ENCODE results near the gene CXCL11.
A peak's percentile ranks its signal among the peaks of the same experiment; 100 is the strongest.

- TF ChIP-seq, protein P1, sequence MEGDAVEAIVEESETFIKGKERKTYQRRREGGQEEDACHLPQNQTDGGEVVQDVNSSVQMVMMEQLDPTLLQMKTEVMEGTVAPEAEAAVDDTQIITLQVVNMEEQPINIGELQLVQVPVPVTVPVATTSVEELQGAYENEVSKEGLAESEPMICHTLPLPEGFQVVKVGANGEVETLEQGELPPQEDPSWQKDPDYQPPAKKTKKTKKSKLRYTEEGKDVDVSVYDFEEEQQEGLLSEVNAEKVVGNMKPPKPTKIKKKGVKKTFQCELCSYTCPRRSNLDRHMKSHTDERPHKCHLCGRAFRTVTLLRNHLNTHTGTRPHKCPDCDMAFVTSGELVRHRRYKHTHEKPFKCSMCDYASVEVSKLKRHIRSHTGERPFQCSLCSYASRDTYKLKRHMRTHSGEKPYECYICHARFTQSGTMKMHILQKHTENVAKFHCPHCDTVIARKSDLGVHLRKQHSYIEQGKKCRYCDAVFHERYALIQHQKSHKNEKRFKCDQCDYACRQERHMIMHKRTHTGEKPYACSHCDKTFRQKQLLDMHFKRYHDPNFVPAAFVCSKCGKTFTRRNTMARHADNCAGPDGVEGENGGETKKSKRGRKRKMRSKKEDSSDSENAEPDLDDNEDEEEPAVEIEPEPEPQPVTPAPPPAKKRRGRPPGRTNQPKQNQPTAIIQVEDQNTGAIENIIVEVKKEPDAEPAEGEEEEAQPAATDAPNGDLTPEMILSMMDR (IDR thresholded peaks at IDR 0.05; ENCODE audit: low read length) = peak; percentile 50
- no peak for TF ChIP-seq EZH2 (IDR thresholded peaks at IDR 0.05; ENCODE audit: borderline replicate concordance, low read length)
Observed at GRCh38 chr4:75995727-75996126, 40.1 kb downstream of the CXCL11 start.

All from OCI-LY1 (cell line).